Measurements from ENCODE around the gene RYR3.

DNA sequence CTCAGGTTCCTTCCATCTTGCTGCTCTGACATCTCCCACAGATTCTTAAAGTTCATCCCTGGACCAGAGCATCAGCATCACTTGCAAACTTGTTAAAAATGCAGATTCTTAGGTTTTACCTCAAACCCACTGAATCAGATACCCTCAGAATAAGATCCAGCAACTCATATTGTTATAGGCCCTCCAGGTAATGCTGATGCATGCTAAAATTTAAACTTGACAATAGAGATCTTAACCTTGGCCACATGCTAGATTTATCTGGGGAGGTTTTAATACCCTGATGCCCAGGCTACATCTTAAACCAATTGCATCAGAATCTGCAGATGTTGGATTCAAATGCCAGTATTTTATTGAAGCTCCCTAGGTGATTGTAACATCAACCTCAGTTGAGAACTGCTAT is 256.9 kb downstream of the RYR3 start:
- TF ChIP-seq, protein P1, sequence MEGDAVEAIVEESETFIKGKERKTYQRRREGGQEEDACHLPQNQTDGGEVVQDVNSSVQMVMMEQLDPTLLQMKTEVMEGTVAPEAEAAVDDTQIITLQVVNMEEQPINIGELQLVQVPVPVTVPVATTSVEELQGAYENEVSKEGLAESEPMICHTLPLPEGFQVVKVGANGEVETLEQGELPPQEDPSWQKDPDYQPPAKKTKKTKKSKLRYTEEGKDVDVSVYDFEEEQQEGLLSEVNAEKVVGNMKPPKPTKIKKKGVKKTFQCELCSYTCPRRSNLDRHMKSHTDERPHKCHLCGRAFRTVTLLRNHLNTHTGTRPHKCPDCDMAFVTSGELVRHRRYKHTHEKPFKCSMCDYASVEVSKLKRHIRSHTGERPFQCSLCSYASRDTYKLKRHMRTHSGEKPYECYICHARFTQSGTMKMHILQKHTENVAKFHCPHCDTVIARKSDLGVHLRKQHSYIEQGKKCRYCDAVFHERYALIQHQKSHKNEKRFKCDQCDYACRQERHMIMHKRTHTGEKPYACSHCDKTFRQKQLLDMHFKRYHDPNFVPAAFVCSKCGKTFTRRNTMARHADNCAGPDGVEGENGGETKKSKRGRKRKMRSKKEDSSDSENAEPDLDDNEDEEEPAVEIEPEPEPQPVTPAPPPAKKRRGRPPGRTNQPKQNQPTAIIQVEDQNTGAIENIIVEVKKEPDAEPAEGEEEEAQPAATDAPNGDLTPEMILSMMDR (IDR thresholded peaks at IDR 0.05; ENCODE audit: low read depth, low read length) = no peak
- TF ChIP-seq EZH2phosphoT487 (IDR thresholded peaks at IDR 0.05; ENCODE audit: low read depth) = no peak

All from OCI-LY3 (cell line).